NT2/D1 (cell line): ENCODE results near the gene ALDH1A1.

Source experiments
- SUZ12 ChIP-seq: IDR thresholded peaks from 2 replicates; pipeline ENCODE4 v1.6.1; 2011; ENCODE audit not compliant: insufficient read length, insufficient read depth; ENCODE audit errors: extremely low read depth
- YY1 ChIP-seq: IDR thresholded peaks from 2 replicates; pipeline ENCODE4 v1.6.1; 2011; ENCODE audit not compliant: insufficient read length, insufficient read depth
- ZNF274 ChIP-seq: IDR thresholded peaks from 2 replicates; pipeline ENCODE4 v1.6.1; 2011; ENCODE audit warnings: mild to moderate bottlenecking, low read depth, low read length

GRCh38 chr9:72982146-72982799 lies 29.4 kb upstream of the ALDH1A1 start:
- no peak for TF ChIP-seq SUZ12
- TF ChIP-seq ZNF274: no peak
- no peak for TF ChIP-seq YY1
